ENCODE results near the gene MTFR1L. TPM values are rescaled to one million over a fixed set of nuclear protein-coding genes. Genes with fewer than 3 reads are reported as not detected.

The MTFR1L gene
- total and polyA plus RNA-seq, 9 of the 15 experiments (the other 6 are each of a cell fraction or from before 2014, with no cell fraction given) = 41.4 to 98.5 (median 53.7) TPM

DNA sequence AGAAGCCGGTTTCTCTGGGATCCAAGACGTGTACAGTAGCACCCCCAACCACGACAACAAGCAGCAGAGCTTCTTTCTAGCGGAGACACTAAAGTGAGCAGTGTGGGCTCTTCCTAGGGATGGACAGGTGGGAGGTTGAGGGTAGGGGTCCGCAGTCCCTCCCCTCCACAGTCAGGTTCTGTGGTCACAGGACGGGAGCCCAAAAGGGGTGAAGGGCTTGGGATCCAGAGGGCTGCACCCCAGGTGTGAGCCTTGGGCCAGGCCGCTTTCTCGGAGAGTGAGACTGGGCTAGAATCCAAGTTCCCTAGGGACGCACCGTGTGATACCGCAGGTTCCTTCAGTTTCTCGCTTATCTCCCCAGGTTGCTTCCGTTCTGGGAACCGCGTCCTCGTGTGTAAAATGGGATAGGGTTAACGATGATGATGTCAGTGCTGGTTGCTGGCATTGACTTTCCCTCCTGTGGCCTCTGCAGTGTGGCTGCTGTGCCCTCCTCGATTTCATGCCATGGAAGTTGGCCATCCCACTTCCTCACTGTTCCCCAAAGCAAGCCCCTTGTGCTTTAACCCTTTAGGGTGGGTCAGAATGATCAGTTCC lies 37.0 kb upstream of the MTFR1L start (continued):
- TF ChIP-seq, protein P1, sequence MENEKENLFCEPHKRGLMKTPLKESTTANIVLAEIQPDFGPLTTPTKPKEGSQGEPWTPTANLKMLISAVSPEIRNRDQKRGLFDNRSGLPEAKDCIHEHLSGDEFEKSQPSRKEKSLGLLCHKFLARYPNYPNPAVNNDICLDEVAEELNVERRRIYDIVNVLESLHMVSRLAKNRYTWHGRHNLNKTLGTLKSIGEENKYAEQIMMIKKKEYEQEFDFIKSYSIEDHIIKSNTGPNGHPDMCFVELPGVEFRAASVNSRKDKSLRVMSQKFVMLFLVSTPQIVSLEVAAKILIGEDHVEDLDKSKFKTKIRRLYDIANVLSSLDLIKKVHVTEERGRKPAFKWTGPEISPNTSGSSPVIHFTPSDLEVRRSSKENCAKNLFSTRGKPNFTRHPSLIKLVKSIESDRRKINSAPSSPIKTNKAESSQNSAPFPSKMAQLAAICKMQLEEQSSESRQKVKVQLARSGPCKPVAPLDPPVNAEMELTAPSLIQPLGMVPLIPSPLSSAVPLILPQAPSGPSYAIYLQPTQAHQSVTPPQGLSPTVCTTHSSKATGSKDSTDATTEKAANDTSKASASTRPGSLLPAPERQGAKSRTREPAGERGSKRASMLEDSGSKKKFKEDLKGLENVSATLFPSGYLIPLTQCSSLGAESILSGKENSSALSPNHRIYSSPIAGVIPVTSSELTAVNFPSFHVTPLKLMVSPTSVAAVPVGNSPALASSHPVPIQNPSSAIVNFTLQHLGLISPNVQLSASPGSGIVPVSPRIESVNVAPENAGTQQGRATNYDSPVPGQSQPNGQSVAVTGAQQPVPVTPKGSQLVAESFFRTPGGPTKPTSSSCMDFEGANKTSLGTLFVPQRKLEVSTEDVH (IDR thresholded peaks at IDR 0.05; ENCODE audit: low read depth, partially characterized antibody) = peak; percentile 25
- TF ChIP-seq CXXC5 (CRISPR knock-in tag; IDR thresholded peaks at IDR 0.05) = peak; percentile 98
- no peak for TF ChIP-seq SRSF1 (IDR thresholded peaks at IDR 0.05; ENCODE audit: low read depth, low read length)
- TF ChIP-seq GATAD2A (IDR thresholded peaks at IDR 0.05) = peak; percentile 45
- TF ChIP-seq ZFX (CRISPR knock-in tag; IDR thresholded peaks at IDR 0.05) = peak; percentile 40; the same call in 1 of the 2 replicates
- peak; percentile 82 for TF ChIP-seq HDAC2 (IDR thresholded peaks at IDR 0.05)
- TF ChIP-seq, protein P2, sequence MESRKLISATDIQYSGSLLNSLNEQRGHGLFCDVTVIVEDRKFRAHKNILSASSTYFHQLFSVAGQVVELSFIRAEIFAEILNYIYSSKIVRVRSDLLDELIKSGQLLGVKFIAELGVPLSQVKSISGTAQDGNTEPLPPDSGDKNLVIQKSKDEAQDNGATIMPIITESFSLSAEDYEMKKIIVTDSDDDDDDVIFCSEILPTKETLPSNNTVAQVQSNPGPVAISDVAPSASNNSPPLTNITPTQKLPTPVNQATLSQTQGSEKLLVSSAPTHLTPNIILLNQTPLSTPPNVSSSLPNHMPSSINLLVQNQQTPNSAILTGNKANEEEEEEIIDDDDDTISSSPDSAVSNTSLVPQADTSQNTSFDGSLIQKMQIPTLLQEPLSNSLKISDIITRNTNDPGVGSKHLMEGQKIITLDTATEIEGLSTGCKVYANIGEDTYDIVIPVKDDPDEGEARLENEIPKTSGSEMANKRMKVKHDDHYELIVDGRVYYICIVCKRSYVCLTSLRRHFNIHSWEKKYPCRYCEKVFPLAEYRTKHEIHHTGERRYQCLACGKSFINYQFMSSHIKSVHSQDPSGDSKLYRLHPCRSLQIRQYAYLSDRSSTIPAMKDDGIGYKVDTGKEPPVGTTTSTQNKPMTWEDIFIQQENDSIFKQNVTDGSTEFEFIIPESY (CRISPR knock-in tag; IDR thresholded peaks at IDR 0.05) = 0 out of 2 replicates have a peak, but pooled peaks have one; percentile 12
- TF ChIP-seq SIN3A (IDR thresholded peaks at IDR 0.05; ENCODE audit: borderline replicate concordance in 2 of 2, control insufficient read depth in 1 of 2, low read depth in 2 of 2, low read length in 2 of 2) = no peak
- peak; percentile 61; the same call in 1 of the 2 replicates for TF ChIP-seq LEF1 (IDR thresholded peaks at IDR 0.05)
- TF ChIP-seq CBFA2T2 (conservative IDR thresholded peaks at IDR 0.05) = peak; percentile 68
- no peak for TF ChIP-seq TCF7L2 (IDR thresholded peaks at IDR 0.05; ENCODE audit: low read depth, low read length)
- TF ChIP-seq BCL6 (CRISPR knock-in tag; IDR thresholded peaks at IDR 0.05) = no peak
- TF ChIP-seq, protein P3, sequence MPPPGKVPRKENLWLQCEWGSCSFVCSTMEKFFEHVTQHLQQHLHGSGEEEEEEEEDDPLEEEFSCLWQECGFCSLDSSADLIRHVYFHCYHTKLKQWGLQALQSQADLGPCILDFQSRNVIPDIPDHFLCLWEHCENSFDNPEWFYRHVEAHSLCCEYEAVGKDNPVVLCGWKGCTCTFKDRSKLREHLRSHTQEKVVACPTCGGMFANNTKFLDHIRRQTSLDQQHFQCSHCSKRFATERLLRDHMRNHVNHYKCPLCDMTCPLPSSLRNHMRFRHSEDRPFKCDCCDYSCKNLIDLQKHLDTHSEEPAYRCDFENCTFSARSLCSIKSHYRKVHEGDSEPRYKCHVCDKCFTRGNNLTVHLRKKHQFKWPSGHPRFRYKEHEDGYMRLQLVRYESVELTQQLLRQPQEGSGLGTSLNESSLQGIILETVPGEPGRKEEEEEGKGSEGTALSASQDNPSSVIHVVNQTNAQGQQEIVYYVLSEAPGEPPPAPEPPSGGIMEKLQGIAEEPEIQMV (tag; conservative IDR thresholded peaks at IDR 0.05; ENCODE audit: low read depth) = 0 out of 2 replicates have a peak, but pooled peaks have one; percentile 29
- TF ChIP-seq, protein P4, sequence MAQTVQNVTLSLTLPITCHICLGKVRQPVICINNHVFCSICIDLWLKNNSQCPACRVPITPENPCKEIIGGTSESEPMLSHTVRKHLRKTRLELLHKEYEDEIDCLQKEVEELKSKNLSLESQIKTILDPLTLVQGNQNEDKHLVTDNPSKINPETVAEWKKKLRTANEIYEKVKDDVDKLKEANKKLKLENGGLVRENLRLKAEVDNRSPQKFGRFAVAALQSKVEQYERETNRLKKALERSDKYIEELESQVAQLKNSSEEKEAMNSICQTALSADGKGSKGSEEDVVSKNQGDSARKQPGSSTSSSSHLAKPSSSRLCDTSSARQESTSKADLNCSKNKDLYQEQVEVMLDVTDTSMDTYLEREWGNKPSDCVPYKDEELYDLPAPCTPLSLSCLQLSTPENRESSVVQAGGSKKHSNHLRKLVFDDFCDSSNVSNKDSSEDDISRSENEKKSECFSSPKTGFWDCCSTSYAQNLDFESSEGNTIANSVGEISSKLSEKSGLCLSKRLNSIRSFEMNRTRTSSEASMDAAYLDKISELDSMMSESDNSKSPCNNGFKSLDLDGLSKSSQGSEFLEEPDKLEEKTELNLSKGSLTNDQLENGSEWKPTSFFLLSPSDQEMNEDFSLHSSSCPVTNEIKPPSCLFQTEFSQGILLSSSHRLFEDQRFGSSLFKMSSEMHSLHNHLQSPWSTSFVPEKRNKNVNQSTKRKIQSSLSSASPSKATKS (CRISPR knock-in tag; IDR thresholded peaks at IDR 0.05) = no peak
- TF ChIP-seq FOS (IDR thresholded peaks at IDR 0.05; ENCODE audit: extremely low read depth, insufficient read length) = no peak
- TF ChIP-seq HOXB6 (CRISPR knock-in tag; IDR thresholded peaks at IDR 0.05; ENCODE audit: borderline replicate concordance) = no peak
- no peak for TF ChIP-seq LCOR (CRISPR knock-in tag; IDR thresholded peaks at IDR 0.05)
- no peak for TF ChIP-seq KLF6 (CRISPR knock-in tag; IDR thresholded peaks at IDR 0.05; ENCODE audit: borderline replicate concordance)
- TF ChIP-seq ZNF253 (CRISPR knock-in tag; conservative IDR thresholded peaks at IDR 0.05) = no peak
- TF ChIP-seq MYNN (IDR thresholded peaks at IDR 0.05) = peak; percentile 59; the same call in 1 of the 2 replicates
- no peak for TF ChIP-seq MYNN (CRISPR knock-in tag; IDR thresholded peaks at IDR 0.05)
